ENCODE data around the gene TSNAXIP1. TPM values are rescaled to one million over a fixed set of nuclear protein-coding genes. Genes with fewer than 3 reads are reported as not detected.

The TSNAXIP1 gene
- total and polyA plus RNA-seq, 3 donors from 2014 or later: 31.3 to 93.7 (median 40.4) TPM

DNA sequence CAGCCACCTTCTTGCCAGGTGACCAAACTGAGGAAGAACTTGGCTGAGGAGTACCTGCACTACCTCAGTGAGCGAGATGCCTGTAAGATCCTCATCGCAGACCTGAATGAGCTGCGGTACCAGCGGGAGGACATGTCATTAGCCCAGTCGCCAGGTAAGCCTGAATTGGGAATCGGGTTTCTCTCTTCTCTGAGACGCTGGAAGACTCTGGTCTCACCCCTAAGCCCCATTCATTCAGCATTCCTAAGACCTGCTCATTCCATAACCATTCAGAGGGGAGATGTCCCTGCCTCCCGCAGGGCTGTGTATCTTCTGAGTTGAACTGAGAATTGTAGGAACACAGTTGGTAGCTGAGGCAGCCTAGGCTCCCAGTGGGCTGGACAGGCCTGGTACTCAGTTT, 18.4 kb downstream of the TSNAXIP1 start:
- no peak for DNase-seq
- no peaks in the 10 kb centered on the region for H3K4me1 ChIP-seq
- no peaks in the 10 kb centered on the region for H3K9me3 ChIP-seq
- H3K36me3 ChIP-seq (ENCODE audit: low read depth, missing control alignments): no peaks in the 10 kb centered on the region
- TF ChIP-seq, protein P1, sequence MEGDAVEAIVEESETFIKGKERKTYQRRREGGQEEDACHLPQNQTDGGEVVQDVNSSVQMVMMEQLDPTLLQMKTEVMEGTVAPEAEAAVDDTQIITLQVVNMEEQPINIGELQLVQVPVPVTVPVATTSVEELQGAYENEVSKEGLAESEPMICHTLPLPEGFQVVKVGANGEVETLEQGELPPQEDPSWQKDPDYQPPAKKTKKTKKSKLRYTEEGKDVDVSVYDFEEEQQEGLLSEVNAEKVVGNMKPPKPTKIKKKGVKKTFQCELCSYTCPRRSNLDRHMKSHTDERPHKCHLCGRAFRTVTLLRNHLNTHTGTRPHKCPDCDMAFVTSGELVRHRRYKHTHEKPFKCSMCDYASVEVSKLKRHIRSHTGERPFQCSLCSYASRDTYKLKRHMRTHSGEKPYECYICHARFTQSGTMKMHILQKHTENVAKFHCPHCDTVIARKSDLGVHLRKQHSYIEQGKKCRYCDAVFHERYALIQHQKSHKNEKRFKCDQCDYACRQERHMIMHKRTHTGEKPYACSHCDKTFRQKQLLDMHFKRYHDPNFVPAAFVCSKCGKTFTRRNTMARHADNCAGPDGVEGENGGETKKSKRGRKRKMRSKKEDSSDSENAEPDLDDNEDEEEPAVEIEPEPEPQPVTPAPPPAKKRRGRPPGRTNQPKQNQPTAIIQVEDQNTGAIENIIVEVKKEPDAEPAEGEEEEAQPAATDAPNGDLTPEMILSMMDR (IDR thresholded peaks at IDR 0.05): no peak
- no peak for TF ChIP-seq POLR2A (IDR thresholded peaks at IDR 0.05)
- intact Hi-C loops (cut with DNase I; ENCODE audit: low total_unique reads): no loop called here
- no peak overlapping the region for H3K4me3 ChIP-seq
- WGBS, 2 donors: 90 to 92% methylated on average over 2 to 8 of the region's 8 CpGs
- H3K27ac ChIP-seq: no peak overlapping the region
- H3K27me3 ChIP-seq: no peaks in the 10 kb centered on the region

DNA sequence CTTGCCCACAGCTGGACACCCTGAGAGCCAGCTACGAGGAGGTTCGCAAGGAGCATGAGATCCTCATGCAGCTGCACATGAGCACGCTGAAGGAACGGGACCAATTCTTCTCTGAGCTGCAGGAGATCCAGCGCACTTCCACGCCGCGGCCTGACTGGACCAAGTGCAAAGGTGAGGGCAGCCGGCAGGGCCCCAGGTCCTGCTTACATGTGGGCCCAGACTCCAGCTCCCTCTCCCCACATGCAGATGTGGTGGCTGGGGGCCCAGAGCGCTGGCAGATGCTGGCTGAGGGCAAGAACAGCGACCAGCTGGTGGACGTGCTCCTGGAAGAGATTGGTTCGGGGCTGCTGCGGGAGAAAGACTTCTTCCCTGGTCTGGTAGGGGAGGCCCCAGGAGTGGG, 19.2 kb downstream of the TSNAXIP1 start:
- Histone ChIP-seq H3K27me3 (no peaks in the 10 kb centered on the region), H3K27ac (no peak overlapping the region), H3K36me3 (ENCODE audit: low read depth, missing control alignments) (no peaks in the 10 kb centered on the region), H3K4me3 (no peak overlapping the region), H3K9me3 (no peaks in the 10 kb centered on the region), H3K4me1 (no peaks in the 10 kb centered on the region)
- whole genome bisulfite sequencing, 2 donors: 87 to 91% methylated on average over 6 to 14 of the region's 14 CpGs
- TF ChIP-seq, protein P1 (IDR thresholded peaks at IDR 0.05): no peak
- DNase-seq: no peak
- intact Hi-C loops (cut with DNase I; ENCODE audit: low total_unique reads): no loop called here

DNA sequence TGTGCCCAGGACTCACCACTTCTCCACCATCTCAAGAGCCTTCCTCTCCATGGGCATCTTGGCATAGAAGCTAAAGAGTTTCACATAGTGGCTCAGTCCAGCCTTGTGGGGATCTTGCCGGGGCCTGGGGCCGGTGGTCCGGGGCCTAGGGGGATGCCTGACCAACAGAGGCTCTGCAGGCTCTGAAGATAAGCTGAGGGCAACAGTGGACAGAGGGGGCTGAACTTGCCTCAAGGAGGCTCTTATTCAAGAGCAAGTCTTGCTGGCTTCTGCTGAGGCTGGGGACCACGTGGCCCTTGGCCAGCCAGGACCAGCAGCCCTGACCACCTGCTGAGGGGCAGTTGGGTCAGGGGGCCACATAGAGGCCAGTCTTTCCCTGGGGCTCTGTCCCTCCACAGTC, 22.0 kb downstream of the TSNAXIP1 start:
- DNase-seq: no peak
- Histone ChIP-seq H3K4me3 (no peak overlapping the region), H3K27ac (no peak overlapping the region), H3K27me3 (no peaks in the 10 kb centered on the region), H3K36me3 (ENCODE audit: low read depth, missing control alignments) (no peaks in the 10 kb centered on the region), H3K9me3 (no peaks in the 10 kb centered on the region), H3K4me1 (no peaks in the 10 kb centered on the region)
- 92 to 100% methylated on average over 1 to 4 of the region's 4 CpGs for WGBS, 2 donors
- intact Hi-C loops (cut with DNase I; ENCODE audit: low total_unique reads): no loop called here
- no peak for TF ChIP-seq POLR2A (IDR thresholded peaks at IDR 0.05)
- TF ChIP-seq, protein P1 (IDR thresholded peaks at IDR 0.05): no peak

DNA sequence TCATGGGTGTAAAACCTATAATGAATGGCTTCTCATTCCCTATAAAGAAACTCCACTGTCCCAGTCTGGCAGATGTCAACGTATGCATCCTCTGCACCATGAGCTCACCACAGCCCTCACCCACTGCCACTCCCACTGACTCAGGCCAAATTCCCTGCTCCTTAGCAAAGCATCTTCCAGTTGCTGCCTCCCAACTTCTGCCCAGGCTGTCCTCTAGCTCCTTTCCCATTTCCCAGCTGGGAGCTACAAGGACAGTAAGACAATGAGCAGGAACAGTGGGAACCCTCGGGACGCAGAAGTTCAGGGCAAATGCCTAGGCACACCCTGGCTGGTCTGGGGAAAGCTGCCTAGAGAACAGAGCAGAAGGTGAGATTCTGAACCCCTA, 26.3 kb downstream of the TSNAXIP1 start:
- Histone ChIP-seq H3K27me3 (no peaks in the 10 kb centered on the region), H3K4me3 (peak overlapping the region; percentile 81 to 86), H3K36me3 (ENCODE audit: low read depth, missing control alignments) (no peaks in the 10 kb centered on the region), H3K9me3 (no peaks in the 10 kb centered on the region), H3K4me1 (peaks cover 4% of the 10 kb centered on the region), H3K27ac (peak overlapping the region; percentile 51 to 84)
- WGBS, 2 donors: 0 to 1% methylated on average over 3 of the region's 3 CpGs
- TF ChIP-seq, protein P1 (IDR thresholded peaks at IDR 0.05): no peak
- TF ChIP-seq POLR2A (IDR thresholded peaks at IDR 0.05): no peak
- DNase-seq: no peak
- intact Hi-C loops (cut with DNase I; ENCODE audit: low total_unique reads): no loop called here

DNA sequence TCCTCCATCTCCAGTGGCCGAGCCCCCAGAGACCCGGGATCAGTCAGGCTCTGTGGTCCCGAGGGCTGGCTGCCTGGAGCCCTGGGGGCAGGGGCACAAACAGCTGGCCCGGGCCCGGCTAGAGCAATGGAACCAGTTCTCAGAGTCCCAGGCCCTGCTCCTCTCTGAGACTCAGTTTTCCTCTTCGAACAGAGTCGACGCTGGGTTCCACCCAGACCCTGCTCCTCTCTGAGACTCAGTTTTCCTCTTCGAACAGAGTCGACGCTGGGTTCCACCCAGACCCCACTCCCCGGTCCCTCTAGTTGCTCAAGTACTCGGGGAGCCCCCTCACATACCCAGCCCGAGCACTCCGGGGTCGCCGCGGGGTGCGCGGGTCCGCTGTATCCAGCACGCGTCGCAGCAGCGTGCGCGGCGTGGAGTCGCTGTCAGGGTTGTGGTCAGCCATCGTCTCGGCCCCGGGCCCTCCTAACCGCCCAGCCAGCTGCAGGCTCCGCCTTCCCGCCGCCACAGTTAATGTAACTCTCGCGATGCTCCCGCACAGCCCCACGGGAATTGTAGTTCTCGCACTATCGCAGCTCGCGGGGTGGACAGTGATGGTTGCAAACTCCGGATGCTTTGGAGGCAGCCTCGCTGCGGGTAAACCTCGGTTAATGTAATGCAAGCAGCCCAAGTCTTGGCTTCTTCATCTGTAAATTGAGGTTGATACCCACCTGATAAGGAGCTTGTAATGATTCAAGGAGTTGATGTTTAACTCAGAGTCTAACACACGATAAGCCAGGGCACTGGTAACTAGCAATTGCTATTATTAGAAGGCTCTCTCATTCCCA, 26.9 kb downstream of the TSNAXIP1 start:
- peak overlapping the region; percentile 51 to 84 for H3K27ac ChIP-seq
- H3K4me3 ChIP-seq: peak overlapping the region; percentile 81 to 86
- H3K9me3 ChIP-seq: no peaks in the 10 kb centered on the region
- TF ChIP-seq POLR2A (IDR thresholded peaks at IDR 0.05): no peak
- H3K36me3 ChIP-seq (ENCODE audit: low read depth, missing control alignments): no peaks in the 10 kb centered on the region
- intact Hi-C loops (cut with DNase I; ENCODE audit: low total_unique reads): no loop called here
- peak; percentile 97 for DNase-seq
- WGBS, 2 donors: 0% methylated on average over 10 to 49 of the region's 49 CpGs
- H3K27me3 ChIP-seq: no peaks in the 10 kb centered on the region
- H3K4me1 ChIP-seq: peaks cover 4% of the 10 kb centered on the region
